PC-3 (cell line): ENCODE data around the gene SDF2L1. TPM values are rescaled to one million over a fixed set of nuclear protein-coding genes. Genes with fewer than 3 reads are reported as not detected.

ENCODE experiments used
- ATAC-seq: fragments of 200-7000 bp; cut with Tn5 transposase; 2 replicates; pipeline ENCODE4 v1.9.1; 2020; ENCODE audit warnings: mild to moderate bottlenecking, moderate library complexity
- BruUV-seq: library from RNA; stranded (reverse); fragments of 400-500 nt; replicated peaks from 2 replicates; lab custom pipeline; 2021; lab: Mats Ljungman, UMichigan
- CTCF ChIA-PET: fragments of 300-600 bp; sonication (Branson Sonifier 250); formaldehyde crosslinking; loops from one replicate; lab custom pipeline; 2022; ENCODE audit warnings: antibody characterized with exemption; lab: Charles Lee
- POLR2A ChIA-PET: fragments of 300-600 bp; sonication (Branson Sonifier 250); formaldehyde crosslinking; loops from one replicate; lab custom pipeline; 2022; ENCODE audit warnings: antibody characterized with exemption; ENCODE audit not compliant: unreplicated experiment; lab: Charles Lee
- DNase-seq: peaks from one replicate; pipeline ENCODE4 v3.0.0-alpha.2; 2015
- H2AFZ ChIP-seq: fragments of 300-600 bp; sonication (generic); 2 replicates; pipeline ENCODE4 v1.6.0; 2016; ENCODE audit warnings: antibody characterized with exemption, low read length
- H3F3A ChIP-seq: fragments of 300-600 bp; sonication (generic); one replicate; pipeline ENCODE4 v1.6.0; 2017; ENCODE audit warnings: antibody characterized with exemption, low read length, control low read depth, mild to moderate bottlenecking; ENCODE audit not compliant: unreplicated experiment
- H3K27ac ChIP-seq: fragments of 300-600 bp; sonication (generic); 2 replicates; pipeline ENCODE4 v1.5.1; 2016; ENCODE audit warnings: mild to moderate bottlenecking, low read length
- H3K27me3 ChIP-seq: fragments of 300-600 bp; sonication (generic); 2 replicates; pipeline ENCODE4 v1.6.1; 2016; ENCODE audit warnings: low read length, mixed read lengths
- H3K36me3 ChIP-seq: fragments of 300-600 bp; sonication (generic); 2 replicates; pipeline ENCODE4 v1.6.1; 2016; ENCODE audit warnings: low read depth, mixed run types, low read length, mixed read lengths
- H3K4me1 ChIP-seq: fragments of 300-600 bp; sonication (generic); 2 replicates; pipeline ENCODE4 v1.5.1; 2016; ENCODE audit warnings: low read length; ENCODE audit not compliant: insufficient read depth
- H3K4me2 ChIP-seq: fragments of 300-600 bp; sonication (generic); 2 replicates; pipeline ENCODE4 v1.6.0; 2016; ENCODE audit warnings: low read length
- H3K4me3 ChIP-seq: fragments of 300-600 bp; sonication (generic); 2 replicates; pipeline ENCODE4 v1.5.1; 2016; ENCODE audit warnings: mild to moderate bottlenecking, low read length, mixed read lengths
- H3K79me2 ChIP-seq: fragments of 300-600 bp; sonication (generic); 2 replicates; pipeline ENCODE4 v1.6.1; 2017; ENCODE audit warnings: low read length, mixed read lengths
- H3K9ac ChIP-seq: fragments of 300-600 bp; sonication (generic); 2 replicates; pipeline ENCODE4 v1.6.0; 2016; ENCODE audit warnings: mild to moderate bottlenecking, low read length
- H3K9me2 ChIP-seq: fragments of 300-600 bp; sonication (generic); replicated peaks from 2 replicates; pipeline ENCODE4 v1.6.1; 2016; ENCODE audit warnings: mixed run types, low read length, mixed read lengths
- H3K9me3 ChIP-seq: fragments of 300-600 bp; sonication (generic); 2 replicates; pipeline ENCODE4 v1.6.1; 2016; ENCODE audit warnings: low read length, mixed read lengths
- H4K20me1 ChIP-seq: fragments of 300-600 bp; sonication (generic); 2 replicates; pipeline ENCODE4 v1.6.1; 2016; ENCODE audit warnings: low read length, mixed read lengths
- EZH2 ChIP-seq: fragments of 300-600 bp; sonication (generic); IDR thresholded peaks from one replicate; pipeline ENCODE4 v1.6.1; 2017; ENCODE audit warnings: antibody characterized with exemption, mild to moderate bottlenecking, low read length; ENCODE audit not compliant: unreplicated experiment
- EZH2phosphoT487 ChIP-seq: fragments of 300-600 bp; sonication (generic); IDR thresholded peaks from 2 replicates; pipeline ENCODE4 v1.6.1; 2018; ENCODE audit warnings: mild to moderate bottlenecking, antibody characterized with exemption, low read length, borderline replicate concordance
- intact Hi-C: fragments of 100-400 bp; cut with micrococcal nuclease; formaldehyde crosslinking; loops from 2 replicates; pipeline ENCODE4 v1.9.0; 2023
- total RNA-seq: library from RNA; depleted of rRNA; stranded (reverse); fragments of >200 nt; gene quantifications from 2 replicates; pipeline ENCODE4 v1.2.3, GENCODE V29; 2014
- TF ChIP-seq, protein P1 (sequence below): fragments of 300-600 bp; sonication (generic); conservative IDR thresholded peaks from 2 replicates; pipeline ENCODE4 v1.5.1; 2017; ENCODE audit warnings: antibody characterized with exemption, low read depth, mild to moderate bottlenecking, low read length

Gene SDF2L1
- total RNA-seq, 1 experiment from 2014 or later, result 180 TPM

DNA sequence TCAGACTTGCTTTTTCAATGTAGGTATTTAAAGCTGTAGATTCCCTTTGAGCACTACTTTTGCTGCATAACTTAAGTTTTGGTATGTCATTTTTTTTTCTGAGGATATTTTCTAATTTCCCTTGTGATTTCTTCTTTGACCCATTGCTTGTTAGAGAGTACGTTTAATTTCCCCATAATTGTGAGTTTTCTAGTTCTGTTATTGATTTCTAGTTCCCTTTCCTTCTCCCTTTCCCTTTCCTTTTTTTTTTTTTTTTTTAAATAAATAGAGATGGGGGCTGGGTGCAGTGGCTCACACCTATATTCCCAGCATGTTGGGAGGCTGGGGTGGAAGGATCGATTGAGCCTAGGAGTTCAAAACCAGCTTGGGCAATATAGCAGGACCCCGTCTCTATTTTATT is 43.8 kb upstream of the SDF2L1 start:
- TF ChIP-seq EZH2 (no peak), EZH2phosphoT487 (no peak)
- TF ChIP-seq, protein P1, sequence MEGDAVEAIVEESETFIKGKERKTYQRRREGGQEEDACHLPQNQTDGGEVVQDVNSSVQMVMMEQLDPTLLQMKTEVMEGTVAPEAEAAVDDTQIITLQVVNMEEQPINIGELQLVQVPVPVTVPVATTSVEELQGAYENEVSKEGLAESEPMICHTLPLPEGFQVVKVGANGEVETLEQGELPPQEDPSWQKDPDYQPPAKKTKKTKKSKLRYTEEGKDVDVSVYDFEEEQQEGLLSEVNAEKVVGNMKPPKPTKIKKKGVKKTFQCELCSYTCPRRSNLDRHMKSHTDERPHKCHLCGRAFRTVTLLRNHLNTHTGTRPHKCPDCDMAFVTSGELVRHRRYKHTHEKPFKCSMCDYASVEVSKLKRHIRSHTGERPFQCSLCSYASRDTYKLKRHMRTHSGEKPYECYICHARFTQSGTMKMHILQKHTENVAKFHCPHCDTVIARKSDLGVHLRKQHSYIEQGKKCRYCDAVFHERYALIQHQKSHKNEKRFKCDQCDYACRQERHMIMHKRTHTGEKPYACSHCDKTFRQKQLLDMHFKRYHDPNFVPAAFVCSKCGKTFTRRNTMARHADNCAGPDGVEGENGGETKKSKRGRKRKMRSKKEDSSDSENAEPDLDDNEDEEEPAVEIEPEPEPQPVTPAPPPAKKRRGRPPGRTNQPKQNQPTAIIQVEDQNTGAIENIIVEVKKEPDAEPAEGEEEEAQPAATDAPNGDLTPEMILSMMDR, result no peak
- Histone ChIP-seq H3K9ac (no peak overlapping the region), H2AFZ (no peak overlapping the region), H3K36me3 (peaks cover 16% of the 10 kb centered on the region), H3K9me2 (no peaks in the 10 kb centered on the region), H4K20me1 (peaks cover 24% of the 10 kb centered on the region; the same call in 1 of the 2 replicates), H3F3A (no peaks in the 10 kb centered on the region), H3K79me2 (peaks cover 94% of the 10 kb centered on the region), H3K27ac (no peak overlapping the region), H3K4me2 (no peak overlapping the region), H3K4me1 (no peaks in the 10 kb centered on the region), H3K4me3 (no peak overlapping the region), H3K9me3 (no peaks in the 10 kb centered on the region), H3K27me3 (no peaks in the 10 kb centered on the region)
- intact Hi-C loops, result no loop called here
- BruUV-seq, result no TSS peak
- CTCF ChIA-PET, result no interaction called here
- no peak for DNase-seq
- POLR2A ChIA-PET, result no interaction called here
- ATAC-seq, result no peak

DNA sequence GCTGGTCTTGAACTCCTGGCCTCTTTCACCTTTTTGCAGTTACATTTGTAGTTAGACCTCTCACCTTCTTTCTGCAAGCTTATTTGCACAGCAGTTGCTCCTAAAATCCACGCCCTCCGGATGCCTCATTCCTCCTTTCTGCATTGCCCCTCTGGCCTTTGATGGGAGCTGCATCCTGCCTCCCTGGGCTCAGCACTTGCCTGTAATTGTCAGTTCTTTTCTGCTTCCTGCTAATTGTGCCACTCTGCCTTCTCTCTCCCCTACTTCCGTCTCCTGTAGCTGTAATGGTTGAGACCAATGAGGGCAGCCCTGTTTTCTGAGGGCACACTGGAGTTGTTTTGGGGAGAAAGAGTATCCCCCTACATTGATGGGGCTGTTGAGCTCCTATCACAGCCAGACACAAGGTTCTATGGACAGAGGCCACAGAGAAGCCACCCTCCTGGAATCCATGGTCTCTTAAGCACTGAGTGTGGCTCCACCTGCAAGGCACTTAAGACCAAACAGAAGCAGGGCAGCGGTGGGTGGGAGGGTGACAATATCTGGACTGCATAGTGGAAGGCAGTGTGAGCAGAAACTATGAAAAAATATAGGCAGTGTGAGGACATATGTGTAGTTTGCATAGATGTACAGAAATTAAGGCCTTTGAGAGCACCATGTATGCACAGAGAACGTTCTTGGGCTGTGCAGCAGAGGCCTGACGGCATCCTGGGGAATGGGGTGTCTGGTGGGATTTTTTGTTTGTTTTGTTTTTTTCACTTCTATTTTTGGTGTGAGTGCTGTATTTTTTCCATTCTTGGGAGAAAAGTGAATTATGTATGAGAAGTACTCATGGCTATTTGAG is 42.8 kb upstream of the SDF2L1 start:
- BruUV-seq, result no TSS peak
- Histone ChIP-seq H3K4me1 (no peaks in the 10 kb centered on the region), H4K20me1 (peaks cover 18% of the 10 kb centered on the region; the same call in 1 of the 2 replicates), H3K9me3 (no peaks in the 10 kb centered on the region), H3K4me2 (no peak overlapping the region), H3K27me3 (no peaks in the 10 kb centered on the region), H3K27ac (no peak overlapping the region), H2AFZ (no peak overlapping the region), H3K36me3 (peaks cover 7% of the 10 kb centered on the region), H3K9ac (no peak overlapping the region), H3F3A (no peaks in the 10 kb centered on the region), H3K79me2 (peaks cover 90% of the 10 kb centered on the region), H3K4me3 (no peak overlapping the region), H3K9me2 (no peaks in the 10 kb centered on the region)
- ChIA-PET POLR2A (no interaction called here), CTCF (no interaction called here)
- intact Hi-C loops, result no loop called here
- ATAC-seq, result no peak
- TF ChIP-seq EZH2 (no peak), EZH2phosphoT487 (no peak)
- TF ChIP-seq, protein P1, result no peak
- no peak for DNase-seq

DNA sequence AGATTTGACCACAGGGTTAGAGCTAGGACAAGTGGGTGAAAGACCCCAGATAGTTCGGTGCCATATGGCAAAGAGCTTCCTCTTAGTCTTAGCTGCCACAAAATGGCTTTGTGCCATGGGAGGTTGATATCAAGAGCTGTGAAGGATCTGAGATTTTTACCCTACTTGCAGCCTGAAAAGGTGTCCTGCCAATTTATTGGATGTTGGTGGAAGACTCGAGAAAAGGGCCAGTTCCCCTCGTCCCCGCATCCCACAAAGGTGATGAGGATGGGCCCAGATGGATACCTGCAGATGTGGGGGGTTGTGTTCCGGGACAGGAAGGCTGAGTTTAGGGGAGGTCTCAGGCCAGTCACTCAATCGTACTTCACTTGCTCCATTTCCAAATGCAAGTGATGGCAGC is 39.5 kb upstream of the SDF2L1 start:
- Histone ChIP-seq H2AFZ (no peak overlapping the region), H3K4me1 (no peaks in the 10 kb centered on the region), H4K20me1 (peaks cover 12% of the 10 kb centered on the region; the same call in 1 of the 2 replicates), H3K27me3 (no peaks in the 10 kb centered on the region), H3K9ac (no peak overlapping the region), H3K4me2 (no peak overlapping the region), H3K4me3 (no peak overlapping the region), H3K27ac (no peak overlapping the region), H3F3A (no peaks in the 10 kb centered on the region), H3K9me3 (no peaks in the 10 kb centered on the region), H3K79me2 (peaks cover 91% of the 10 kb centered on the region), H3K9me2 (no peaks in the 10 kb centered on the region), H3K36me3 (no peaks in the 10 kb centered on the region)
- DNase-seq (no peak), ATAC-seq (no peak)
- ChIA-PET POLR2A (no interaction called here), CTCF (no interaction called here)
- TF ChIP-seq, protein P1, result no peak
- no peak for TF ChIP-seq EZH2
- no peak for TF ChIP-seq EZH2phosphoT487
- intact Hi-C loops, result no loop called here
- BruUV-seq, result no TSS peak
